ENCODE measurements around the gene GABRG3.

Gene GABRG3

GRCh38 chr15:27541581-27541980 lies 570.6 kb downstream of the GABRG3 start:
- no peak for DNase-seq
- Histone ChIP-seq H3K36me3 (no peaks in the 10 kb centered on the region), H3K27me3 (no peaks in the 10 kb centered on the region), H3K4me3 (ENCODE audit: low read depth, low read length) (no peak overlapping the region), H3K4me1 (no peaks in the 10 kb centered on the region), H3K9me3 (no peaks in the 10 kb centered on the region)
- no peak for TF ChIP-seq CTCF (IDR thresholded peaks at IDR 0.05; ENCODE audit: low read depth, low read length)

GRCh38 chr15:27545494-27546255 lies 574.7 kb downstream of the GABRG3 start:
- H3K36me3 ChIP-seq = no peaks in the 10 kb centered on the region
- DNase-seq = no peak
- H3K9me3 ChIP-seq = no peaks in the 10 kb centered on the region
- H3K4me1 ChIP-seq = peaks cover 2% of the 10 kb centered on the region
- no peak for TF ChIP-seq CTCF (IDR thresholded peaks at IDR 0.05; ENCODE audit: low read depth, low read length)
- no peaks in the 10 kb centered on the region for H3K27me3 ChIP-seq
- H3K4me3 ChIP-seq (ENCODE audit: low read depth, low read length) = no peak overlapping the region

GRCh38 chr15:27549746-27550145 lies 578.8 kb downstream of the GABRG3 start:
- Histone ChIP-seq H3K4me3 (ENCODE audit: low read depth, low read length) (no peak overlapping the region), H3K4me1 (peaks cover 2% of the 10 kb centered on the region), H3K36me3 (no peaks in the 10 kb centered on the region), H3K27me3 (no peaks in the 10 kb centered on the region), H3K9me3 (no peaks in the 10 kb centered on the region)
- DNase-seq = no peak
- no peak for TF ChIP-seq CTCF (IDR thresholded peaks at IDR 0.05; ENCODE audit: low read depth, low read length)

- Histone ChIP-seq H3K27me3 (no peaks in the 10 kb centered on the region), H3K4me1 (peaks cover 2% of the 10 kb centered on the region), H3K9me3 (no peaks in the 10 kb centered on the region), H3K4me3 (ENCODE audit: low read depth, low read length) (no peak overlapping the region), H3K36me3 (no peaks in the 10 kb centered on the region)
- DNase-seq = no peak
- no peak for TF ChIP-seq CTCF (IDR thresholded peaks at IDR 0.05; ENCODE audit: low read depth, low read length)
Observed at GRCh38 chr15:27550635-27551034, 579.7 kb downstream of the GABRG3 start.

GRCh38 chr15:27561816-27562215 lies 590.8 kb downstream of the GABRG3 start:
- no peak for TF ChIP-seq CTCF (IDR thresholded peaks at IDR 0.05; ENCODE audit: low read depth, low read length)
- H3K9me3 ChIP-seq = no peaks in the 10 kb centered on the region
- no peaks in the 10 kb centered on the region for H3K27me3 ChIP-seq
- no peak overlapping the region for H3K4me3 ChIP-seq (ENCODE audit: low read depth, low read length)
- no peaks in the 10 kb centered on the region for H3K36me3 ChIP-seq
- no peak for DNase-seq
- H3K4me1 ChIP-seq = no peaks in the 10 kb centered on the region

GRCh38 chr15:27563765-27564370 lies 592.9 kb downstream of the GABRG3 start:
- Histone ChIP-seq H3K9me3 (no peaks in the 10 kb centered on the region), H3K27me3 (no peaks in the 10 kb centered on the region), H3K4me1 (no peaks in the 10 kb centered on the region), H3K36me3 (no peaks in the 10 kb centered on the region), H3K4me3 (ENCODE audit: low read depth, low read length) (no peak overlapping the region)
- no peak for DNase-seq
- no peak for TF ChIP-seq CTCF (IDR thresholded peaks at IDR 0.05; ENCODE audit: low read depth, low read length)
